Heart right ventricle (tissue), 16 donors: ENCODE data around the gene LSM14A. TPM values are rescaled to one million over a fixed set of nuclear protein-coding genes. Genes with fewer than 3 reads are reported as not detected.
A peak's percentile ranks its signal among the peaks of the same experiment; 100 is the strongest.
"Not testable (repeated sequence)": the region's sequence is repeated elsewhere in the genome, so short reads cannot be mapped to it uniquely, and the experiment has no call there.

ENCODE experiments used
- ATAC-seq, 8 donors: fragments of 200-7000 bp; cut with Tn5 transposase; one replicate each; pipeline ENCODE4 v1.9.1; 2020; ENCODE audit warnings: mild to moderate bottlenecking in 8 of 8, moderate library complexity in 8 of 8, moderate number of reproducible peaks in 1 of 8
- DNase-seq, 2 donors: peaks; one replicate each; pipeline ENCODE4 v3.0.0-alpha.2; 2020
- H3K27ac ChIP-seq, 10 donors: fragments of 200-600 bp; sonication (generic) in 2 of 10; one replicate each; pipeline versions ENCODE4 v1.5.0 to v1.8.0; 2020 to 2022; ENCODE audit warnings: mild to moderate bottlenecking in 3 of 10
- H3K27me3 ChIP-seq, 7 donors: fragments of 200-600 bp; one replicate each; pipeline ENCODE4 v1.8.0; 2021 to 2022; ENCODE audit warnings: mild to moderate bottlenecking in 2 of 7
- H3K36me3 ChIP-seq, 9 donors: fragments of 200-600 bp; sonication (generic) in 1 of 9; one replicate each; pipeline versions ENCODE4 v1.5.0 to v1.8.0; 2020 to 2022; ENCODE audit warnings: mild to moderate bottlenecking in 2 of 9
- H3K4me1 ChIP-seq, 9 donors: fragments of 200-600 bp; sonication (generic) in 1 of 9; one replicate each; pipeline versions ENCODE4 v1.5.0 to v1.8.0; 2020 to 2022; ENCODE audit warnings: mild to moderate bottlenecking in 4 of 9
- H3K4me3 ChIP-seq, 10 donors: fragments of 200-600 bp; sonication (generic) in 2 of 10; one replicate each; pipeline versions ENCODE4 v1.5.0 to v1.8.0; 2020 to 2022; ENCODE audit warnings: mild to moderate bottlenecking in 7 of 10, moderate library complexity in 2 of 10
- H3K9me3 ChIP-seq, 11 donors: fragments of 200-600 bp in 10 of 11; sonication (generic) in 2 of 11; one replicate each; pipeline versions ENCODE4 v1.5.0 to v1.8.0; 2013 to 2022; ENCODE audit warnings: mild to moderate bottlenecking in 2 of 11, control low read depth in 1 of 11, moderate library complexity in 1 of 11
- CTCF ChIP-seq, 9 donors: fragments of 200-600 bp; sonication (generic) in 2 of 9; IDR thresholded peaks; one replicate each; pipeline versions ENCODE4 v1.5.0 to v1.8.0; 2021 to 2022; ENCODE audit warnings: antibody characterized with exemption in 9 of 9, mild to moderate bottlenecking in 5 of 9, moderate library complexity in 1 of 9
- WGBS, 2 donors: extraction: QIAGEN DNeasy Blood & Tissue Kit; methylation state at CpG; one replicate each; pipeline ENCODE4 v1.1.7; 2013; ENCODE audit warnings: inconsistent platforms in 1 of 2; 5-methylcytosine and 5-hydroxymethylcytosine counted together
- intact Hi-C, 10 donors: fragments of 100-400 bp; cut with DNase I; formaldehyde crosslinking; loops; one replicate each; pipeline versions ENCODE4 v1.11.1 to v1.14.2; 2022
- polyA plus RNA-seq, 2 donors: library from polyadenylated mRNA; stranded (reverse); fragments of 200-250 nt; gene quantifications; one replicate each; pipeline ENCODE4 v1.2.3, GENCODE V29; 2013
- total RNA-seq, 10 donors: library from RNA; stranded (reverse); fragmentation: NEBNext Ultra II Directional in 3 of 10; extraction: Animal tissue kit (Norgen Biotek cat#: 25700) in 3 of 10; gene quantifications; one replicate each; pipeline versions ENCODE4 v1.2.1 to v1.2.4, GENCODE V29; 2021 to 2023
- donor health status: Arrhythmogenic right ventricular cardiomyopathy.
- donor health status: ischemic (EF 13 %, LVEDD 7.1; RV severe dilation, severe dysfunction).
- donor health status: healthy with polysubstance abuse.
- donor health status: DM: no; HTN: yes; CAD: no.
- donor health status: DM: no; HTN: no; CAD: no.
- donor health status: ischemic (EF 25% LVEDD 6.9; RV normal size, moderate dysfunction).
- donor health status: ischemic (EF 25% LVEDD 5.7; RV mildly dilated, moderate dysfunction).
- donor health status: healthy.
- donor health status: DM: yes; HTN: yes; CAD: no.
- donor health status: Ischemic cardiomyopathy.
- donor health status: ischemic (EF 35%, LVEDD 5.7; RV mildly dilated, moderate dysfunction).
- donor health status: nonischemic (EF 11% LVEDD 7.7; RV severe dilation, severe dysfunction).
- donor health status: DM: yes; HTN: yes; CAD: no.
- donor health status: PGD.
- donor health status: ischemic (EF 29% LVEDD 5.4; RV normal size, mild dysfunction).
- donor health status: nonischemic (EF 23%, LVEDD 6.1; RV moderate dilation, normal function).

LSM14A gene
- total and polyA plus RNA-seq, 12 donors, result 44.7 to 78.0 (median 66.1) TPM

GRCh38 chr19:34165295-34165738 lies 7.0 kb upstream of the LSM14A start:
- intact Hi-C loops, result no loop called here
- Histone ChIP-seq H3K36me3 (no peaks in the 10 kb centered on the region), H3K4me1 (peaks cover 0 to 8% (median 0%) of the 10 kb centered on the region in 9 donors), H3K27ac (no peak overlapping the region), H3K27me3 (no peaks in the 10 kb centered on the region), H3K9me3 (no peaks in the 10 kb centered on the region), H3K4me3 (no peak overlapping the region)
- TF ChIP-seq CTCF (IDR thresholded peaks at IDR 0.05), result no peak
- 75 to 76% methylated on average over 8 of the region's 8 CpGs for WGBS, 2 donors
- DNase-seq (no peak), ATAC-seq (no peak)

- H3K27ac ChIP-seq, ATAC-seq, H3K4me3 ChIP-seq, H3K9me3 ChIP-seq, DNase-seq, intact Hi-C loops, H3K36me3 ChIP-seq, H3K27me3 ChIP-seq: not testable (repeated sequence)
- WGBS, 2 donors, result 96 to 97% methylated on average over 12 of the region's 12 CpGs
- peaks cover 5 to 31% (median 21%) of the 10 kb centered on the region in 9 donors for H3K4me1 ChIP-seq
Observed at GRCh38 chr19:34169475-34170199, 2.7 kb upstream of the LSM14A start.

- no peaks in the 10 kb centered on the region for H3K9me3 ChIP-seq
- DNase-seq, result no peak
- intact Hi-C loops, result no loop called here
- ATAC-seq, result peak in 5 of 8 donors; percentile 0 to 14 (median 1)
- TF ChIP-seq CTCF (IDR thresholded peaks at IDR 0.05), result no peak
- no peaks in the 10 kb centered on the region for H3K27me3 ChIP-seq
- peaks cover 5 to 47% (median 40%) of the 10 kb centered on the region in 9 donors for H3K4me1 ChIP-seq
- WGBS, 2 donors, result 36 to 42% methylated on average over 9 of the region's 9 CpGs
- H3K4me3 ChIP-seq, result peak overlapping the region; percentile 68 to 99 (median 95)
- H3K36me3 ChIP-seq, result no peaks in the 10 kb centered on the region
- H3K27ac ChIP-seq, result peak overlapping the region; percentile 91 to 100 (median 98)
Observed at GRCh38 chr19:34171539-34171876, 796 bp upstream of the LSM14A start.

GRCh38 chr19:34172661-34173192 lies 423 bp downstream of the LSM14A start:
- H3K4me1 ChIP-seq, result peaks cover 5 to 59% (median 52%) of the 10 kb centered on the region in 9 donors

More at GRCh38 chr19:34172661-34173192, 423 bp downstream of the LSM14A start:
- no peaks in the 10 kb centered on the region for H3K9me3 ChIP-seq
- peak overlapping the region; percentile 68 to 99 (median 95) for H3K4me3 ChIP-seq
- no peak for TF ChIP-seq CTCF (IDR thresholded peaks at IDR 0.05)
- H3K27me3 ChIP-seq, result no peaks in the 10 kb centered on the region
- DNase-seq (peak in 1 of 2 donors; percentile 24), ATAC-seq (peak; percentile 41 to 79 (median 54))
- peak overlapping the region; percentile 91 to 100 (median 98) for H3K27ac ChIP-seq
- intact Hi-C loops, result no loop called here
- WGBS, 2 donors, result 0 to 1% methylated on average over 58 of the region's 58 CpGs
- H3K36me3 ChIP-seq, result peaks cover 0 to 2% (median 0%) of the 10 kb centered on the region in 9 donors
